NCI-H2227 treated with DMSO at 0.1 percent for 48 hours (cell line): Measurements from ENCODE around the gene HS3ST4.
"Not testable (repeated sequence)": the region's sequence is repeated elsewhere in the genome, so short reads cannot be mapped to it uniquely, and the experiment has no call there.

Experiments
- DNase-seq: peaks from one replicate; lab custom pipeline; 2025; lab: John Stamatoyannopoulos, UW

HS3ST4 gene

DNA sequence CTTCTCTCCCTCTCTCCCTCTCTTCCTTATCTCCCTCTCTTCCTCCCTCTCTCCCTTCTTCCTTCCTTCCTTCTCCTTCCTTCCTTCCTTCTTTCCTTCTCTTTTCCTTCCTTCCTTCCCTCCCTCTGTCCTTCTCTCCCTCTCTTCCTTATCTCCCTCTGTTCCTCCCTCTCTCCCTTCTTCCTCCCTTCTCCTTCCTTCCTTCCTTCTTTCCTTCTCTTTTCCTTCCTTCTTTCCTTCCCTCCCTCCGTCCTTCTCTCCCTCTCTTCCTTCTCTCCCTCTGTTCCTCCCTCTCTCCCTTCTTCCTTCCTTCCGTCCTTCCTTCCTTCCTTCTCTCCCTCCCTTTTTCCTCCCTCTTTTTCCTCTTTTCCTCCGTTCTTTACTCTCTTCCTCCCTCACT lies 38.6 kb downstream of the HS3ST4 start:
- DNase-seq, result no peak

DNA sequence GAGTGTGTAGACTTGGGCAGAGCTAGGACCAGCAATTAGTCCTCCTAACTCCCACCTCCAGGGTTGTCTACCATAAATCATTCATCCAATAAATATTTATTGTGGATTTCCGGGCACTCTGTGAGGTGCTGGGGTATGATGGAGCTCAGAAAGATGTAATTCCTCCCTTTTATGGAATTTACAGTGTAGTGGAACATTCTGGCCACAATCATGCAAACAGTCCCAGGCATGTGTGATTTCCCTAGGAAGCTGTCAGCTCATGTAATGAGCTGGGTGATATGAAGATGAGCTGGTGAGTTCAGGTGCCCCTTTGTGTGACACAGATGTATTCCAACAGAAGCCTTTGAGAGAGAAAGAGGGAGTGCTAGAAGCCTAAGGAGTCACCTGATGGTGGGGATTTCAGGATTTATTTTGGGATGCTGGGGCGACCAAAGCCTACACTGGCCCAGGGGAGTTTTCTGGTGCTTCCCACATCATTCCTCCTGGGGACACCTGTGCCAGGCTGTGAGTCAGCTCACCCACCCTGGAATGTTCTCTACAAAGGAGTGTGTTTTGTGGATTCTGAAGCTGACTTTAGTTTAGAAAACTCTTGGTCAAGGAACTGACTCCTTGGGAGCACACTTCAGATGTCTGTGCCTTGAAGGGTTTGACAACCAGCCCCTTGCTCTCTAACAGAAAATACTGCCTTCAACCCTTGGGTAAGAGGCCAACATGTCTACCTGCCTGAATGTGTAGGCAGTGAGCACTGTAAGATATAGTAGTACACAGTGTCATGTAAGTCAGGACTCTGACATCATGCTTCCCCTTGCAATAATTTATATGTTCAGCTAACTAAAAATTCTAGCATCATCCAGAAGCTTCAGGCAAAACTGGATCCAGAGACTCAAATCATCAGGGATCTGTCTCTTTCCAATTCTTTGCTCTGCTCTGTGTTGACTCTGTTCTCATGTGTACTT lies 42.9 kb downstream of the HS3ST4 start:
- DNase-seq, result no peak

DNA sequence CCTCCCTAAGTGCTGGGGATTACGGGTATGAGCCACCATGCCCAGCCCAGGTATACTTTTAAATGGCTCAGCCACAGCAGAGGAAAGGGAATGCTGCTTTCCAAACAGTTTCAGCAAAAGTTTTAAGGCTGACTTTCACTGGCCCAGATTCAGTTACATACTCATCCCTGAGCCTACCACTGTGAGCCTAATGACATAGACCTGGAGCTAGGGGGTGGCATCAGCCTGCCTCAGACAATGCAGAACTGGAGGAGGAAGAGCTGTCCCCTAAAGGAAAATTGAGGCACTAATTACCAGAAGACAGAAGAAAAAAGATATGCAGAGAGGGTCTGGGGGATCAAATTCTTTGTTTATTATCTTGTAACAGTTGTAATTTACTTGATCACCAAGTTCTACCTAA lies 43.9 kb downstream of the HS3ST4 start:
- DNase-seq, result no peak

- DNase-seq, result no peak
Measured at GRCh38 chr16:25747160-25747758, 55.5 kb downstream of the HS3ST4 start.

- DNase-seq, result no peak
Measured at GRCh38 chr16:25748092-25748654, 56.4 kb downstream of the HS3ST4 start.

GRCh38 chr16:25750488-25751216 lies 58.9 kb downstream of the HS3ST4 start:
- no peak for DNase-seq

DNA sequence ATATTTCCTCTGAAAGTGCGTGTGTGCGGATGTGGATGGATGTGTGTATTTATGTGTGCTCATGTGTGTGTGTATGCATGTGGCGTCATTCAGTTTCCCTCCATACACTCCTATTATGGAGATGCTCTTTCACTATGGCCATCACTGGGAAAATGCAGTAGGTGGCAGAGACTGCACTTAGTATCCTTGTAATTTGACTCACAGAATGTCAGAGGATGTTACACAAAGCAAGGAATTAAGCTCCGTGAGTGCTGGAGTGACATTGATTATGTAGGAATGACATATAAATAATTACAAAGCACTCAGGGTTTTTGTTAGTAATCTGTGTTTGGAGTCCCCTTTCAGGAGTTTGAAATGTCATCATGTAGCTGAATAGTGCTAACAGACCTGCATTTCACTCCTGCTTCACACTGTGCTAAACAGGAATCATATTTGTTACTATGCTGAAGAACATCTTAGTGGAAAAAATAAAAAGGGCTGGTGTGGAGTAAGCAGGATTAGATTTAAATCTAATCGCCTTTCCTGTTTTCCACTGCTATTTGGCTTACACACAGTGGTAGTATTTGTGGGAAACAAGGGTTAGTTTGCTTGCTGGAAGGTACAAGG lies 59.6 kb downstream of the HS3ST4 start:
- no peak for DNase-seq

DNA sequence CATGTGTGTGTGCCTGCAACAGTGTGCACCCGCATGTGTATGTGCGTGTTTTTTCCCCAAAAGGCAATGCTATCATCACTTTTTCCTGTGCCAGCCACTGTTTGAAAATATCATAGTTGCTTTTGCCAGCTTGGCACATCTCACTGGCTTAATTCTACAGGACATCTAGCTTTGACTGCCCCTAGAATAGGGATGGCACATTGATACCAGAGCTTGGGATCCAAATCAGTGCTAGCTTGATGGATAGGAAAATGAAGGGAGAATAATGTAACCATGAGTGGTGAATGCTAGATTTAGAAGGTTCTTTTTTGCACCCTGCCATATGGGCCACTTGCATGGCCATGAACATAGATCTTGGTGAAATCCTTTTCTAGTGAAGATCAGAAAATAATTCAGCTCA lies 72.7 kb downstream of the HS3ST4 start:
- no peak for DNase-seq

- no peak for DNase-seq
Measured at GRCh38 chr16:25771216-25771615, 79.5 kb downstream of the HS3ST4 start.

GRCh38 chr16:25771812-25772568 lies 80.2 kb downstream of the HS3ST4 start:
- no peak for DNase-seq

GRCh38 chr16:25776214-25776613 lies 84.5 kb downstream of the HS3ST4 start:
- DNase-seq, result not testable (repeated sequence)

DNA sequence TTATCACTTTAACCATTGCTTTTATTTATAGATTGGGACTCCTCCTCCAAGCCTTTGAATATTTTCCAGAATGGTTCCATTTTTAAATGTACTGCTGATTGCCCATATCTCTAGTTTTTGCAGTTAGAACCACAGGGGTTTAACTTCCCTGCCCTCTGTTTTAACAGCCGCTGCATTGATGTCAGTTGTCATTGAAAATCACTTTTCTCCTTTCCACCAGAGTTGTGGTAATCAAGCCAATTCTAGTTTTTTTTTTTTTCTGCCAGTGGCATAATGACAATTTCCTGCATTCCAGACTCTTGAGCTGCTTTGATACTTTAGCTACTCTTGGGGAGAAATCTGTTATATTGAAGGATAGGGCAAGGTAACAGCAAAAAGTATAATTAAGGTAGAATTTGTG lies 91.5 kb downstream of the HS3ST4 start:
- no peak for DNase-seq

- no peak for DNase-seq
Measured at GRCh38 chr16:25785361-25785760, 93.6 kb downstream of the HS3ST4 start.

DNA sequence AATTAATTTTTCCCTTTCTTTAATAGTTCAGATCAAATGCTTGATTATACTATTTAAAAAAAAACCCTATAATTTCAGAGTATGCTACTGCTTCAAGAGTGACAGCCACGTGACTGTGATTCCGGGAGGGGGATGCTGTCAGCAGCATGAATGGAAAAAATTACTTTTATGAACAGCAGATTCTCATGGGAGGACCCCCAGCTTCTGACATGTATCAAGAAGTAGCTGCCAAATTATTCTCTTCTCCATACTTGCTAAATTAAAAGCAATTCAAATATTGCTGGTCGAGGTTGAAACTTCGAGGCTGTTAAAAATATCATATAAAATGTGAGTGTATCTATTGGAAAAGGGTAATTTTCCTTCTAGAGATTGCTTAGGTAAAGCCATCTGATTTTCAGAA lies 95.0 kb downstream of the HS3ST4 start:
- DNase-seq, result no peak

DNA sequence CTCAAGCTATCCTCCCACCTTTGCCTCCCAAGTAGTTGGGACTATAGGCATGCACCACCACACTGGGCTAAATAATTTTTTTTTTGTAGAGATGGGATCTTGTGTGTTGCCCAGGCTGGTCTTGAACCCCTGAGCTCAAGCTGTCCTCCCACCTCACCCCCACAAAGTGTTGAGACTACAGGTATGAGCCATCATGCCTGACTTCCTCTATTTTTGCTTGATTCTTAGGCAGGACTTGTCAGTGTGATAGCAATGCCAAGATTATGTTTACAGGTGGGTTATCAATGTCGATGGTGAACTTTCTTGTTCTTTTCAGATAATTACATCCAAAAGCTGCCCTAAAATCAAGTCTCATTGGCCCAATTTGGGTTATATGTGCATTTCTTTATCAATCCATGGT lies 96.9 kb downstream of the HS3ST4 start:
- no peak for DNase-seq

DNA sequence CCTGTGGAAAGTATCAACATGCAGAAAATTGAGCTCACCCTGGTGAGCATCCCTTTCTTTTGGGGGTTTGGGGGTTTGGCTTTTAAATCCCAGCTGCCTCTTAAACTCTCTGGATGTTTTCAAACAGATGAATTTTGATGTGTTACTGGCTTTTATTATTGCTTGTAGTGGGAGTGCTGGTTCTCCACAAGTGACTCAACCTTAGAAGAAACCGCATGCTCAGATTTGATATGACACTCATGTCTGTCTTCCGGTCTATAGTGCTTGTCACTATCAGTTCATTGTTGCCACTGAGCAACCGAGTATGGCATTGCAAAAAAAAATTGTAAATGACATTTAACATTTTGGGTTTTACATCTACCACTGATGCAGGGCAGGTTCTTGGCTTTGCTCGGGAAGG lies 104.5 kb downstream of the HS3ST4 start:
- no peak for DNase-seq

GRCh38 chr16:25798065-25798464 lies 106.3 kb downstream of the HS3ST4 start:
- DNase-seq, result no peak

GRCh38 chr16:25799816-25800215 lies 108.1 kb downstream of the HS3ST4 start:
- DNase-seq, result no peak

- no peak for DNase-seq
Measured at GRCh38 chr16:25812215-25812614, 120.5 kb downstream of the HS3ST4 start.

- DNase-seq, result no peak
Measured at GRCh38 chr16:25817295-25817694, 125.5 kb downstream of the HS3ST4 start.

DNA sequence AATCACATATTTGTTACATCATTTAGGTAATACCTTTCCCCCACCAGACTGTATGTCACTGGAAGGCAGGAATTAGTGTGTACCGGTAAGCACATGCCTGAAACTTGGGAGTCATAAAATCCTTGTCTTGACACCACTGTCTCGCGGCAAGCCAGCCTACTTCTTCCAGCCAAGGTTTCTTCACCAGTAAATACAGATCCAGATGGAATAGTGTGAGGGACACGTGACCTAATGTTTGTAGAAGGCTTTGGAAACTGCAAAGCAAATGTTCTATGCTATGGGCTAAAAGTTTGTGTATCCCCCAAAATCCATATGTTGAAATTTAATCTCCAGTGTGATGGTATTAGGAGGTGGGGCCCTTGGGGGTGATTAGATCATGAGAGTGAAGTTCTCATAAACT lies 126.1 kb downstream of the HS3ST4 start:
- DNase-seq, result no peak
